ENCODE results near the gene TTI1.

GRCh38 chr20:37934634-37935375 lies 98.5 kb downstream of the TTI1 start:
- no peak for TF ChIP-seq CTCF (IDR thresholded peaks at IDR 0.05)
- no peak for TF ChIP-seq POLR2A (IDR thresholded peaks at IDR 0.05)
